ENCODE results near the gene TEX53. TPM values are rescaled to one million over a fixed set of nuclear protein-coding genes. Genes with fewer than 3 reads are reported as not detected.

The TEX53 gene
- total and polyA plus RNA-seq, 2 donors (not counting 1 experiment from before 2014, with no cell fraction given): not detected

DNA sequence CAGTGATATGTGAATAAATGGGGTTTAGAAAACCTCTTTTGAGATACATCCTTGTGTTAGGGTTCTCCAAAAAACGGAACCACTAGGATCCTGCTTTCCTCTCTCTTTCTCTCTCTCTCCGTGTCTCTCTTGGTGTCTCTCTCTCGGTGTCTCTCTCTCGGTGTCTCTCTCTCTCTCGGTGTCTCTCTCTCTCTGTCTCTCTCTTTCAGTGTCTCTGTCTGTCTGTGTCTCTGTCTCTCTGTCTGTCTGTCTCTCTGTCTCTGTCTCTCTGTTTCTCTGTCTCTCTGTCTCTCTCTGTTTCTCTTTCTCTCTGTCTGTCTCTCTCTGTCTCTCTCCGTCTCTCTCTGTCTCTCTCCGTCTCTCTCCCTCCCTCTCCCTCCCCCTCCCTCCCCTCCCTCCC, 32.2 kb upstream of the TEX53 start:
- H3K27ac ChIP-seq (ENCODE audit: insufficient read depth, low read length): no peak overlapping the region
- no peak overlapping the region for H3K4me3 ChIP-seq (replicated peaks in 1 of 4; ENCODE audit: control extremely low read depth in 1 of 4, insufficient read depth in 1 of 4, low read depth in 3 of 4, low read length in 4 of 4)
- no peak for DNase-seq (ENCODE audit: low read depth in 2 of 2)
- H3K9ac ChIP-seq (ENCODE audit: insufficient read depth, low read length): no peak overlapping the region
- H4K20me1 ChIP-seq (ENCODE audit: control insufficient read depth, extremely low read depth, insufficient read depth, low read length): no peaks in the 10 kb centered on the region
- no peak overlapping the region for H2AFZ ChIP-seq (ENCODE audit: low read length)
- TF ChIP-seq EZH2 (IDR thresholded peaks at IDR 0.05; ENCODE audit: low read length, missing control alignments): no peak
- no peak for TF ChIP-seq CTCF (conservative IDR thresholded peaks at IDR 0.05 in 1 of 2, IDR thresholded peaks at IDR 0.05 in 1 of 2; ENCODE audit: low read depth in 1 of 2, low read length in 2 of 2)
- no peaks in the 10 kb centered on the region for H3K27me3 ChIP-seq (ENCODE audit: control insufficient read depth, insufficient read depth, low read length)
- no peak overlapping the region for H3K4me2 ChIP-seq (ENCODE audit: extremely low read depth, insufficient read depth, low read length)
- no peaks in the 10 kb centered on the region for H3K9me3 ChIP-seq (ENCODE audit: control insufficient read depth, insufficient read depth, low read depth, low read length)
- H3K4me1 ChIP-seq (ENCODE audit: control insufficient read depth, extremely low read depth, insufficient read depth, low read length): peaks cover 9% of the 10 kb centered on the region
- H3K36me3 ChIP-seq (ENCODE audit: control insufficient read depth, insufficient read depth, low read length): no peaks in the 10 kb centered on the region
- H3K79me2 ChIP-seq (ENCODE audit: control insufficient read depth, insufficient read depth, low read length): no peaks in the 10 kb centered on the region

DNA sequence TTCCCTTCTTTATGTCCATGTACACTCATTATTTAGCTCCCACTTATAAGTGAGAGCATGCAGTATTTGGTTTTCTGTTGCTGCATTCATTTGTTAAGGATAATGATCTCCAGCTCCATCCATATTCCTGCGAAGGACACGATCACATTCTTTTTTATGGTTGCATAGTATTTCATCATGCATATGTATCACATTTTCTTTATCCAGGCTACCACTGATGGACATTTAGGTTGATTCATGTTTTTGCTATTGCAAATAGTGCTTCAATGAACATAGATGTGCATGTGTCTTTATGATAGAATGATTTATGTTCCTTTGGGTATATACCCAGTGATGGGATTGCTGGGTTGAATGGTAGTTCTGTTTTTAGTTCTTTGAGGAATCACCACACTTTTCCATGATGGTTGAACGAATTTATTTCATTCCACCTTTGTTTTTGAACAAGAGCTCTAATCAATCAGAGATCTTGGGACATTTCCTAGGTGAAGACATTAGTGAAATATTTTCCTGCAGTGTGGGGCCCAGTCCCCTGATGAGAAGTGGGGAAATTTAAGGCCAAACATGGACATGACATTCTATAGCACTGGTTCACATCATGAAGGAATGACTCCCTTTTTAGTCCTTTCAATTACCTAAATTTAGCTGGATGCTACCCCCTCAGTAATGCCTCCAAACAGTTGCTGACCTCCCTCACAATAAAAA, 31.5 kb upstream of the TEX53 start:
- no peak for DNase-seq (ENCODE audit: low read depth in 2 of 2)
- Histone ChIP-seq H3K27me3 (ENCODE audit: control insufficient read depth, insufficient read depth, low read length) (no peaks in the 10 kb centered on the region), H2AFZ (ENCODE audit: low read length) (no peak overlapping the region), H3K27ac (ENCODE audit: insufficient read depth, low read length) (no peak overlapping the region), H3K4me1 (ENCODE audit: control insufficient read depth, extremely low read depth, insufficient read depth, low read length) (peaks cover 7% of the 10 kb centered on the region), H3K9ac (ENCODE audit: insufficient read depth, low read length) (no peak overlapping the region), H3K9me3 (ENCODE audit: control insufficient read depth, insufficient read depth, low read depth, low read length) (no peaks in the 10 kb centered on the region), H3K36me3 (ENCODE audit: control insufficient read depth, insufficient read depth, low read length) (no peaks in the 10 kb centered on the region), H3K4me3 (replicated peaks in 1 of 4; ENCODE audit: control extremely low read depth in 1 of 4, insufficient read depth in 1 of 4, low read depth in 3 of 4, low read length in 4 of 4) (no peak overlapping the region), H3K79me2 (ENCODE audit: control insufficient read depth, insufficient read depth, low read length) (no peaks in the 10 kb centered on the region), H3K4me2 (ENCODE audit: extremely low read depth, insufficient read depth, low read length) (no peak overlapping the region), H4K20me1 (ENCODE audit: control insufficient read depth, extremely low read depth, insufficient read depth, low read length) (no peaks in the 10 kb centered on the region)
- no peak for TF ChIP-seq EZH2 (IDR thresholded peaks at IDR 0.05; ENCODE audit: low read length, missing control alignments)
- TF ChIP-seq CTCF (conservative IDR thresholded peaks at IDR 0.05 in 1 of 2, IDR thresholded peaks at IDR 0.05 in 1 of 2; ENCODE audit: low read depth in 1 of 2, low read length in 2 of 2): no peak

DNA sequence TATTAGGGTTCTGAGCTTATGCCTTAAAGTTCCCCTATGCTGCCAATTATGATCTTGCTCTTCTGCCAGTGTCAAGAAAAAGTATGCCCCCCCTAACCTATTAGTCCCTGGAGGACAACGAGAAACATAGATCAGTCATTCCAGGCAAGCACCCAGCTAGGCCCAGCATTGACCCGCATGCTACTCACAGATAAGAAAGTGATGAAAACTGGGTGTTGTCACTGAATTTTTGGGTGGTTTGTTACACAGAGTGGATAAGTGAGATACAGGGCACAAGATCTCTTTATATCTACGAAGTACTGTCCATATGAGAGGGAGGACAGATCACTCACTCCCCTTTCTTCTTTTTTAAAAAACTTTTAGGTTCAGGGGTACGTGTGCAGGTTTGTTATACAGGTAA, 30.8 kb upstream of the TEX53 start:
- H4K20me1 ChIP-seq (ENCODE audit: control insufficient read depth, extremely low read depth, insufficient read depth, low read length): no peaks in the 10 kb centered on the region
- no peak overlapping the region for H3K9ac ChIP-seq (ENCODE audit: insufficient read depth, low read length)
- no peak for DNase-seq (ENCODE audit: low read depth in 2 of 2)

More for the DNA sequence above, 30.8 kb upstream of the TEX53 start:
- Histone ChIP-seq H3K27me3 (ENCODE audit: control insufficient read depth, insufficient read depth, low read length) (no peaks in the 10 kb centered on the region), H3K9me3 (ENCODE audit: control insufficient read depth, insufficient read depth, low read depth, low read length) (no peaks in the 10 kb centered on the region), H3K79me2 (ENCODE audit: control insufficient read depth, insufficient read depth, low read length) (no peaks in the 10 kb centered on the region), H3K4me1 (ENCODE audit: control insufficient read depth, extremely low read depth, insufficient read depth, low read length) (peaks cover 7% of the 10 kb centered on the region), H3K36me3 (ENCODE audit: control insufficient read depth, insufficient read depth, low read length) (no peaks in the 10 kb centered on the region), H3K4me2 (ENCODE audit: extremely low read depth, insufficient read depth, low read length) (no peak overlapping the region), H3K27ac (ENCODE audit: insufficient read depth, low read length) (no peak overlapping the region), H3K4me3 (replicated peaks in 1 of 4; ENCODE audit: control extremely low read depth in 1 of 4, insufficient read depth in 1 of 4, low read depth in 3 of 4, low read length in 4 of 4) (no peak overlapping the region), H2AFZ (ENCODE audit: low read length) (no peak overlapping the region)
- TF ChIP-seq EZH2 (IDR thresholded peaks at IDR 0.05; ENCODE audit: low read length, missing control alignments) (no peak), CTCF (conservative IDR thresholded peaks at IDR 0.05 in 1 of 2, IDR thresholded peaks at IDR 0.05 in 1 of 2; ENCODE audit: low read depth in 1 of 2, low read length in 2 of 2) (no peak)

All from fibroblast of lung (primary cell).